Left lung (tissue), 10 donors: ENCODE data around the gene HTN1. TPM values are rescaled to one million over a fixed set of nuclear protein-coding genes. Genes with fewer than 3 reads are reported as not detected.

Experiments
- ATAC-seq: fragments of 200-7000 bp; cut with Tn5 transposase; one replicate; pipeline ENCODE4 v1.9.1; 2020; ENCODE audit warnings: moderate library complexity
- DNase-seq, 4 donors: peaks; one replicate each; pipeline ENCODE4 v3.0.0-alpha.2; 2013 to 2020
- H3K27ac ChIP-seq, 2 donors: fragments of 200-600 bp; sonication (generic) in 1 of 2; one replicate each; pipeline versions ENCODE4 v1.5.0 to v1.8.0; 2020 to 2021
- H3K27me3 ChIP-seq, 2 donors: fragments of 200-600 bp; sonication (generic) in 1 of 2; one replicate each; pipeline versions ENCODE4 v1.5.0 to v1.8.0; 2020 to 2021
- H3K36me3 ChIP-seq, 2 donors: fragments of 200-600 bp; sonication (generic) in 1 of 2; one replicate each; pipeline versions ENCODE4 v1.5.0 to v1.8.0; 2020 to 2021
- H3K4me1 ChIP-seq, 2 donors: fragments of 200-600 bp; one replicate each; pipeline ENCODE4 v1.8.0; 2021
- H3K4me3 ChIP-seq, 2 donors: fragments of 200-600 bp; sonication (generic) in 1 of 2; one replicate each; pipeline versions ENCODE4 v1.5.0 to v1.8.0; 2020 to 2021; ENCODE audit warnings: mild to moderate bottlenecking in 1 of 2
- H3K9me3 ChIP-seq, 2 donors: fragments of 200-600 bp; sonication (generic) in 1 of 2; one replicate each; pipeline versions ENCODE4 v1.5.0 to v1.8.0; 2020 to 2021
- CTCF ChIP-seq, 2 donors: fragments of 200-600 bp; sonication (generic) in 1 of 2; IDR thresholded peaks; one replicate each; pipeline versions ENCODE4 v1.5.0 to v1.8.0; 2021; ENCODE audit warnings: antibody characterized with exemption in 2 of 2
- intact Hi-C, 2 donors: fragments of 100-400 bp; cut with DNase I; formaldehyde crosslinking; loops; one replicate each; pipeline versions ENCODE4 v1.11.2 to v1.14.2; 2022
- polyA plus RNA-seq, 6 donors: library from polyadenylated mRNA; unstranded; fragments of 120-200 nt; gene quantifications; one replicate each; pipeline ENCODE4 v1.2.1, GENCODE V29; 2013; ENCODE audit not compliant: insufficient read length in 6 of 6
- total RNA-seq, 2 donors: library from RNA; stranded (reverse); fragmentation: NEBNext Ultra II Directional; extraction: Animal tissue kit (Norgen Biotek cat#: 25700); gene quantifications; one replicate each; pipeline ENCODE4 v1.2.1, GENCODE V29; 2021
- donor health status: DM: no; HTN: yes; CAD: no.
- donor health status: DM: no; HTN: no; CAD: no.

HTN1 gene
- total and polyA plus RNA-seq, 8 donors = 0.05 to 0.06 (median 0.06) TPM; not detected in 5

- Histone ChIP-seq H3K4me1 (no peaks in the 10 kb centered on the region), H3K27me3 (no peaks in the 10 kb centered on the region), H3K9me3 (peaks cover 0 to 9% of the 10 kb centered on the region in 2 donors), H3K36me3 (no peaks in the 10 kb centered on the region), H3K27ac (no peak overlapping the region), H3K4me3 (no peak overlapping the region)
- ATAC-seq = no peak
- DNase-seq = no peak
- no peak for TF ChIP-seq CTCF (IDR thresholded peaks at IDR 0.05)
- intact Hi-C loops = no loop called here
Observed at GRCh38 chr4:70059149-70059548, 8.9 kb downstream of the HTN1 start.

- Histone ChIP-seq H3K4me1 (no peaks in the 10 kb centered on the region), H3K36me3 (no peaks in the 10 kb centered on the region), H3K27me3 (no peaks in the 10 kb centered on the region), H3K27ac (no peak overlapping the region), H3K4me3 (no peak overlapping the region), H3K9me3 (no peaks in the 10 kb centered on the region)
- ATAC-seq (no peak), DNase-seq (no peak)
- intact Hi-C loops = no loop called here
- no peak for TF ChIP-seq CTCF (IDR thresholded peaks at IDR 0.05)
Observed at GRCh38 chr4:70062000-70062399, 11.8 kb downstream of the HTN1 start.

GRCh38 chr4:70080205-70080604 lies 30.0 kb downstream of the HTN1 start:
- Histone ChIP-seq H3K27ac (no peak overlapping the region), H3K4me1 (no peaks in the 10 kb centered on the region), H3K36me3 (no peaks in the 10 kb centered on the region), H3K4me3 (no peak overlapping the region), H3K9me3 (no peaks in the 10 kb centered on the region), H3K27me3 (no peaks in the 10 kb centered on the region)
- no peak for TF ChIP-seq CTCF (IDR thresholded peaks at IDR 0.05)
- DNase-seq = no peak
- no peak for ATAC-seq
- intact Hi-C loops = no loop called here

- TF ChIP-seq CTCF (IDR thresholded peaks at IDR 0.05) = no peak
- Histone ChIP-seq H3K27me3 (no peaks in the 10 kb centered on the region), H3K27ac (no peak overlapping the region), H3K4me1 (no peaks in the 10 kb centered on the region), H3K36me3 (no peaks in the 10 kb centered on the region), H3K9me3 (no peaks in the 10 kb centered on the region), H3K4me3 (no peak overlapping the region)
- intact Hi-C loops = no loop called here
- ATAC-seq (no peak), DNase-seq (no peak)
Observed at GRCh38 chr4:70099206-70099605, 49.0 kb downstream of the HTN1 start.

Other genes with a start within 250 kb of the HTN1 start
- 10 to 100 TPM in 1 of 2 donors, 1 to 10 TPM in 1; 7.7 to 12.0 TPM for gene SULT1E1, start 190.3 kb upstream of the HTN1 start, total RNA-seq
- 100 to 1,000 TPM; 179 to 311 (median 229) TPM for gene SULT1E1, start 190.3 kb upstream of the HTN1 start, polyA plus RNA-seq
- gene CSN1S1, start 119.4 kb upstream of the HTN1 start, total RNA-seq = not detected
- gene CSN1S1, start 119.4 kb upstream of the HTN1 start, polyA plus RNA-seq = not detected
- gene CSN2, start 84.7 kb upstream of the HTN1 start, total RNA-seq = not detected
- not detected for gene CSN2, start 84.7 kb upstream of the HTN1 start, polyA plus RNA-seq
- not detected for gene STATH, start 54.5 kb upstream of the HTN1 start, total RNA-seq
- gene STATH, start 54.5 kb upstream of the HTN1 start, polyA plus RNA-seq = not detected
- not detected for gene HTN3, start 22.0 kb upstream of the HTN1 start, total RNA-seq
- not detected for gene HTN3, start 22.0 kb upstream of the HTN1 start, polyA plus RNA-seq
- gene PRR27, start 103.8 kb downstream of the HTN1 start, total RNA-seq = not detected
- under 1 TPM; 0.03 to 0.18 (median 0.12) TPM for gene PRR27, start 103.8 kb downstream of the HTN1 start, polyA plus RNA-seq
- 1 to 10 TPM; 3.5 to 5.0 TPM for gene ODAM, start 145.3 kb downstream of the HTN1 start, total RNA-seq
- gene ODAM, start 145.3 kb downstream of the HTN1 start, polyA plus RNA-seq = 10 to 100 TPM; 11.3 to 19.7 (median 16.0) TPM
- gene FDCSP, start 175.7 kb downstream of the HTN1 start, total RNA-seq = not detected
- not detected for gene FDCSP, start 175.7 kb downstream of the HTN1 start, polyA plus RNA-seq
- not detected for gene CSN3, start 192.2 kb downstream of the HTN1 start, total RNA-seq
- gene CSN3, start 192.2 kb downstream of the HTN1 start, polyA plus RNA-seq = not detected